ENCODE data around the gene GPN2.

The GPN2 gene

DNA sequence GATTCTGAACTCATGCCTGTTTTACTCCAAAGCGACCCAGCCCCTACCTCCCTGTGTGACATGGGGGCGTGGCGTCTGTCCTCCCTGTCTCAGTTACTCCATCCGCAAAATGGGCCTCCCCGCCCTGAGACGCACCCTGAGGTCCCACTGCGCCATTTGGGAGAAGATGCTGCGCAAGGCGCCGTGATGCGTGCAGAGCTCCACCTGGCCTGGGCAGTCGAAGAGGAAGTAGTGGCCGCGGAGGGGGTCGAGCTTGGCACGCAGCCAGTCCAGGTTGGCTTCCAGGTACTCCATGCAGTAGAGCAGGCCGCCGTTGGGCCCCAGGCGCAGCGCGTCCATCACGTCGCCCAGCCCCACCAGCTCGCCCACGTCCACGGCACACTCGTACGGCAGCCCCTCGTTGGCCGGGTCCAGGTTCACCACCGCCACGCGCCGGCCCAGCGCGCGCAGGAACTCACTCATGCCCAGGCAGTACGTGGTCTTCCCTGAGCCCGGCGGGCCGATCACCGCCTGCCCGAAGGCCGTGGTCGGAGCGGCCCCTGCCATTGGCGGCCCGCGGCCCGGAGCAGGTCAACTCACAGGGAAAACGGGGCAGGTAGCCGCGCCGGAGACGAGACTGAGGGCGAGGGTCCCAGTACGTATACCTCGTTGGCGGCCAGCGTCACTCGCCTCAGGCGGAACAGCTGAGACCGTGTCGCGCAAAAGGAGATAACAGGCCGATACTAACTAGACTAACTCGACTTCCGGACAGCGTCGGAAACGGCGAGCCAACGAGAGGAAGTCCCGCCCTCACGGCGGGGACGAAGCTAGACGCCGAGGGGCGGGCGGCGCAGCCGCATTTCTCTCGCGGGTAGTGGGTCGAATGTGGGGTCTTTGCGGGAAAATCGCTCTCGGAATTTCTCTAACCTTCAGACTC, at the start of gene GPN2:
GPN2 (minus strand) TSS at position 733 of the 916 bp plus-strand sequence; CDS start at position 546, 187 bp downstream.
- peak; percentile 81 for DNase-seq (ENCODE audit: low read depth)

GRCh38 chr1:26938659-26939025, 48.6 kb upstream of the GPN2 start:
- DNase-seq (ENCODE audit: low read depth), result no peak

DNA sequence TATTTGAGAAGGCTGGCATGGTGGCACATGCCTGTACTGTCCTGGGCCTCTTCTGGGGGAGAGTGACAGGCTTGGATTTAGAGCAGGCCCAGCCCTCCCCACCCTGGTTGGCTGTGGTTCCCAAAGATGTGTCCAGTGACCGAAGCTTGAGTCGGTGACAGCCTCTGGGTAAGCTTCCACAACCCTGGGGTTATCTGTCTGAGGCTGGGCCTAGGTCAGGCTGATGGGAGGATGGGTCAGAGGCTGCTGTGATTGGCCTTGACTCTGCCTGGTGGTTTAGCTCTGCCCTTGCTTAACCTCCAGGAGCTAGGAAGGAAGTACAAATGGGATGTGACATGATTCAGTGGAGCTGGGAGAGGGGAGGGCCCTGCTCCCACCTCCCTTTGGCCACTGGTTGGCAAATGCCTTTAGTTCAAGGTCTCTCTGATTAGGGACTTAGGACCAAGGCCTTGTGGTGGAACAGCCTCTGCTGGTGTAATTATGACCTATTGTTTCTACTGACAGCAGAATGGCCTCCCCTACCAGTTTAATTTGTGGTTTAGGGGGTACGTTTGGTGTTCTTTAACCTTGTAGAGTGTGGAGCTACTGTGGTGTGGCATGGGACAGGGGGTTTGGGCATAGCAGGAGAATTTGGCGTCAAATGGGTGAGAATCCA, 48.0 kb upstream of the GPN2 start:
- no peak for DNase-seq (ENCODE audit: low read depth)

DNA sequence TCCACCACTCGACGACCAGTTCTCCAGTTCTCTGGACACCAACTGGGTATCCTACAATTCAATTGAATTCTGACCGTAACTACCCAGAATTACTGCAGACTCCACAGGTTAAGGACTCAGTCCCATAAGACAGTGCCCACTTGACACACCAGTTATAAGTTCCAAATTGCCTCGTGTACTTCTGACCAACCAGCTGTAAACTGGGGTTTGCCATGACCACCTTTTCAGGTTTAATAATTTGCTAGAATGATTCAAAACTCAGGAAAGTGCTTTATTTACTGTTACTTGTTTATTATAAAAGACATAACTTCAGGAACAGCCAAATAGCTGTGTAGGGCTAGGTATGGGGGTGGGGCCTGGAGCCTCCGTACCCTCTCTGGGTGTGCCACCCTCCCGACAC, 46.7 kb upstream of the GPN2 start:
- no peak for DNase-seq (ENCODE audit: low read depth)

DNA sequence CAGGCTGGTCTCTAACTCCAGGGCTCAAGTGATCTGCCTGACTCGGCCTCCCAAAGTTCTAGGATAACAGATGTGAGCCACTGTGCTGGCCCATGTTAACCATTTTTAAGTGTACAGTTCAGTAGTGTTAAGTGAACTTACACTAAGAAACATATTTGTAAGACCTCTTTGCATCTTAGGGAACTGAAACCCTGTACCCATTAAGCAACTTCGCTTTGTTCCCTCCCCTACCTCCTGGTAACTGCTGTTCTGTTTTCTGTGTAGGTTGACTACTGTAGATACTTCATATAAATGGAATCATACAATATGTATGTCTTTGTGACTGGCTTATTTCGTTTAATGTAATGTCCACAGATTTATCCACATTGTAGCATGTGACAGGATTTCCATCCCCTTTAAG, 42.4 kb upstream of the GPN2 start:
- no peak for DNase-seq (ENCODE audit: low read depth)

- peak; percentile 18 for DNase-seq (ENCODE audit: low read depth)
Measured at GRCh38 chr1:26923711-26924110, 33.6 kb upstream of the GPN2 start.

DNA sequence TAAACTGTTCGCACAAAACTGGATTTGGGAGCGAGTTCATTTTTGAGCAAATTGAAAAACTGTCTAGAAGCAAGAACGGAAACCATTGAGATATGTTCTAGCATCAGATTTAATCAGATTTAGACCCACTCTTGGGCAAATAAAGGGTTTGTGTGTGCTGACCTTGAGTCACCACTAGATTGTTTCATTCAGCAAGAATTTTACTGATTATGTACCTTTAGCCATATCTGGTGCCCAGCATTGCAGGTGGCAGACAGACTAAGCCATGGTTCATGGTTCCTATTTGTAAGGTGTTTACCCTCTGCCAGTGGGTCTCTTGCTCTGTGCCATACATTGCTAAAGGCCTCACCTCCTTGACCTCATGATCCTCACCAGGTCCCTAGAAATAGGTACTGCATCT, 32.8 kb upstream of the GPN2 start:
- no peak for DNase-seq (ENCODE audit: low read depth)

DNA sequence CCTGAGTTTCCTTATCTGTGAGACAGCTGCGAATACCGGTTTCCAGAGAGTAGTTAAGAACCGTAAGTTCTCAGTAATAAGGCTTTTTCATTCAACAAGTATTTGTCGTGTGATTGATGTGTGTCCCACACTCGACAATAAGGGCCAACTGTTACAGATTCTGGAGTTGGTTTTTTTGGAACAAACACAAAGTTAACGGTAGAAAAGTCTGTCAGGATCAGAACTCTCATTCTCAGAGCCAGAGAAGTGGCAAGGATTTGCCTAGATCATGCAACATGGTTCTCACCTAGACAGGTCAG, 32.3 kb upstream of the GPN2 start:
- no peak for DNase-seq (ENCODE audit: low read depth)

- DNase-seq (ENCODE audit: low read depth), result peak; percentile 98
Measured at GRCh38 chr1:26921540-26922430, 31.7 kb upstream of the GPN2 start, which contains the start of gene NUDC. TSS of gene NUDC (plus strand) at chr1:26921743. CDS start at chr1:26921849, 106 bp downstream.

- DNase-seq (ENCODE audit: low read depth), result no peak
Measured at GRCh38 chr1:26921126-26921539, 31.1 kb upstream of the GPN2 start.

DNA sequence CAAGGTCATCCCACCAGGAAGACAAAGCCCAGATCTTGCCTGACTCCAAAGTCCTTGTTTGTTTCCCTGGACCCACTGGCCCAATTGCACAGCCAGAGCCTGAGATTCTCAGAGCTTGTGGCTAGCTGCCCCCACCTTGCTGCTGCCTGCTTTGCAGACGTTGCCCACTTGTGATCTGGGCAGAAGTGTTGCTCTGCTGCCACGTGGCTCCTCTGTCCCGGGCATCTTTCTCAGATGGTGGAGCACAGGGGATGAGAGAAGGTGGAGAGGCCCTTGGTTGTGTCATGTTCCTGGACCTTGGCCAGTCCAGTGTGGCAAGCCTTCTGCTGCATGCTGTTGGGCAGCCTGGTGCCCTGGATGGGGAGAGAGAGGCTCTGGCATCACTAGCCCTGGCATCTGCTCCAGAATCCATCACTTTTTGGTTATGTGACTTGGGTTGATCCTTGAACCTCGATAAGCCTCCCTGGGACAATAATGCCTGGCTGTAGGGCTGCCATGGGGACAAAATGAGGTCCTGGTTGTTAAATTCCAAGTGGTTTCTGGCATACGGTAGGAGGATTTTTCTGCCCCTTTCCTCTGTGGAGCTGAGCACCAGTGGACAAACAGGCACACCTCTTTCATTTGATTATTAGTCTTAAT, 25.2 kb upstream of the GPN2 start:
- no peak for DNase-seq (ENCODE audit: low read depth)

- DNase-seq (ENCODE audit: low read depth), result no peak
Measured at GRCh38 chr1:26913754-26914619, 23.9 kb upstream of the GPN2 start, which contains the start of gene NR0B2. TSS of gene NR0B2 (minus strand) at chr1:26913975. CDS start at chr1:26913940, 35 bp downstream.

DNA sequence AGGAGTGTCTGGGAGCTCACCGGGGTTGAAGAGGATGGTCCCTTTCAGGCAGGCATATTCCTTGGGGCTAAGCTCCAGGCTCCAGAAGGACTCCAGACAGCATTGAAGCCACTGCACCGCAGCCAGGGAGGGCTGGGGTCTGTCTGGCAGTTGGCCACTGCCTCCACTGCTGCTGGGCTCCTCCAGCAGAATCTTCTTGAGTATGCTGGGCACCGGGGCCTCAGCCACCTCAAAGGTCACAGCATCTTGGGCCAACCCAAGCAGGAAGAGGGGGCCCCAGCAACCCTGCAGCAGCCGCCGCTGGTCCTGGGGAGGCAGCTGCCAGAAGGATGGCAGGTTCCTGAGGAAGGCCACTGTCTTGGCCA, 23.3 kb upstream of the GPN2 start:
- DNase-seq (ENCODE audit: low read depth), result no peak

DNA sequence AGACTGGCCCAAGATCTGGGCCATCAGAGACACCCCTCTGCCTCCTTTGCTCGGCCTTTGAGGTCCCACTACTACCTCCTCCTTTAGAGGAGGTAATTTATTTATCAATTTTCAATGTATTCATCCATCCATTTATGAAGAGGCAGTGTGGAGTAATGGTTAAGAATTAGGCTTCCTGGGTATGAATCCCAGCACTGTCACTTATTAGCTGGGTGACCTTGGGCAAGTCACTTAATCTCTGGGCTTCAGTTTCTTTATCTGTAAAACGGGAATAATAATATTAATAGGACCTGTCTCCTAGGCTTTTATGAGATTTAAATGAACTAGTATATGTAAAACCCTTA, 22.0 kb upstream of the GPN2 start:
- DNase-seq (ENCODE audit: low read depth), result no peak

GRCh38 chr1:26911399-26912146, 21.5 kb upstream of the GPN2 start:
- no peak for DNase-seq (ENCODE audit: low read depth)

DNA sequence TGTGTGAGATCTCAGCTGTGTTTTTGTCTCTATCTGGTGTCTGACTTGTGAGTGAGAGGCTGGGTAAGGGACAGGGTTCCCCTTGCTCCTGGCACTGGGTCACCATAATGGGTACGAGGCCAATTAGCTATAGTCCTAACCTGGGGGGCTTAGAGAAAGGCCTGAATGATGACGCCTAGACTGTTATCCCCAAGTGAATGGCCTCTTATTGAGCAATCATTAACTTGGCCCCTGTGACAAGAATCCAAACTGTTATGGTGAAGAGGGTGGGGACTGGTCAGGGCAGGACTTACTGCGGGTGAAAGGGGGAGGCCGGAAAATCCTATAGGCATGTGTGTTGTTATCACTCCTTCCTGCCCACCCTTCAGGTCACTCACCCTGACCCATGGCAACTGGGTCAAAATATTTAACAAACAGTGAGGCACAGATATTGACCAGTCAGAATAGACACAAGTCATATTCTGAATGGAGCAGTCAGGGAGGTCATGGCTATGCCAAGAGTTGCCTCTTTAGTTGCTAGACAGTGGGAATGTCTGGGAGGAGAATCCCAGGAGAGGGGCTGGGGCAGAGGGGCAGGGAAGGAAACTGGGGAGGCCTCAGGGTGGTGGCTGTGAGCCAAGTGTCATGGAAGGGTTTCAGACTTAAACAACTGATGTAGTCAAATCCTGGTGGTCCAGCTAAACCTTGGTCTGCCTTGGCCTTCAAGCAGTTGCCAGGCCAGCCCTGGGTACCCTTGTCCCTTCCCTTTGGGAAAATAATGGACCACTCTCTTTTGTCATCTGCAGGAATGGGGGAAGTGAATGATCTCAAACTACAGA, 20.5 kb upstream of the GPN2 start:
- DNase-seq (ENCODE audit: low read depth), result no peak

DNA sequence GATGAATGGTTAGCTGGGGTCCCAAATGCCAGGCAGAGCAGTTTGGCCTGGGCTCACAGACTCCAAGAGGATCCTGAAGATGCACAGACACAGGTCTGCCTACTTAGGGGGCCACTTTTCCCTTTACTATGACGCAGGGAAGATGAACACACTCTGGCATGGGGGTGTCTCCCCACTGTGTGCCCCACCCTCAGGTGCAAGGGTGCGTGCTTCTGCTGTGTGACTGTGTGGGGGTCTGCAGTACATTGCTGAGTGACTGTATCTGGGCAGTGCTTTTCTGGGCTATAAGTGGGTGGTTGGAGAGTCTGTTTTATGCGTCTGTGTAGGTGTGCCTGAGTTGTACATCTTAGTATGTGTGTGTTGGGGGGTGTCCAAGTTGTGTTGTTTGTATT, 19.9 kb upstream of the GPN2 start:
- no peak for DNase-seq (ENCODE audit: low read depth)

DNA sequence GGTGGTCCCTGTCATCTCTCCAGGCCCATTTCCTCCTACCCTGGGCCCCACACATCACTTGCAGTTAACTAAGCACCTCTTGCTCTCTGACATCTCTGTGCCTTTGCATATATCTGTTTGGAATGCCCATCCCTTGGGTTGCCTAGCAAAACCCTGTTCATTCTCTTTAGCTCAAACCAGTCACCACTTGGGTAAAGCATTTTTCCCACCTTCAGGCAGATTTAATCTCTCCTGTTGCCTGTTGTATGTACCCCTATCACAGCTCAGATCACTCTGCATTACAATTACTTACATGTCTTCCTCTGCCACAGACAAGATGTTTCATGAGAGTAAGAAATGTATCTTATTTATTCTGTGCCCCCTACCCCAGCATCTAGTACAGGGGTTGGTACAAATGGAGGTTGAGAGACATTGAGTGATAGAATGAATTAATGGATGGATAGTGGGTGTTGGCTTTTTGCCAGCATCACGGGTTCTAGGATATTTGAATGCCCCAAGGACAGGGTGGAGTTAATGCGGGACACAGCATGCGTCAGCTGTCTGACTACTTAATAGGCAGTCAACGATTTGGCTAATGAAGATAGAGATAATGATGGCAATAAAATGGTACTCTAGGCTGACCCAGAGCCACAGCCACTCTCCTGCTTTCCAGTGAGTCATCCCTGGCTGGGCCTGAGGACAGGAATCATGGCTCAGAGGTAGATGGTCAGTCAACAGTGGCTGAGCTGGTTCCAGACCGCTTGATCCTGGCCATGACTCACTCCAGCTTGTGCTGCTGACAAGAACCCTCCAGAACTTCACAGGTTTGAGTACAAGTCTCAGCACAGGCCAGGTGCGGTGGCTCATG, 17.2 kb upstream of the GPN2 start:
- DNase-seq (ENCODE audit: low read depth), result peak; percentile 94
